GM12878 (cell line): ENCODE data around the gene EGFL8. TPM values are rescaled to one million over a fixed set of nuclear protein-coding genes. Genes with fewer than 3 reads are reported as not detected.

Source experiments
- ATAC-seq: fragments of 200-7000 bp; cut with Tn5 transposase; 3 replicates; pipeline ENCODE4 v1.9.1; 2020; ENCODE audit warnings: mild to moderate bottlenecking, moderate library complexity
- BruUV-seq: library from RNA; stranded (reverse); fragments of 400-500 nt; replicated peaks from 2 replicates; lab custom pipeline; 2021; lab: Mats Ljungman, UMichigan
- CTCF ChIA-PET: fragments of 300-600 bp; sonication (Branson Sonifier 250); formaldehyde crosslinking; extraction: SDS; loops from one replicate; lab custom pipeline; 2021; ENCODE audit warnings: inconsistent platforms; lab: Yijun Ruan, JAX
- POLR2A ChIA-PET: fragments of 350-600 bp; formaldehyde crosslinking; extraction: SDS; loops from one replicate; lab custom pipeline; 2021; ENCODE audit warnings: inconsistent platforms; lab: Charles Lee
- RAD21 ChIA-PET: fragments of 300-600 bp; sonication (Branson Sonifier 250); formaldehyde crosslinking; loops from one replicate; lab custom pipeline; 2023; ENCODE audit warnings: antibody characterized with exemption; ENCODE audit not compliant: unreplicated experiment; lab: Charles Lee
- SMC1A ChIA-PET: fragments of 300-600 bp; sonication (Branson Sonifier 250); formaldehyde crosslinking; loops from one replicate; lab custom pipeline; 2023; ENCODE audit not compliant: unreplicated experiment, uncharacterized antibody; lab: Charles Lee
- DNase-seq: peaks from one replicate; pipeline ENCODE4 v3.0.0-alpha.2; 2011; ENCODE audit warnings: low read depth, low spot score
- FAIRE-seq: peaks from 3 replicates; lab custom pipeline; 2011; peaks lifted over from hg19 to GRCh38; lab: Jason Lieb, UNC
- H2AFZ ChIP-seq: 2 replicates; pipeline ENCODE4 v1.6.0; 2011; ENCODE audit warnings: low read depth, low read length, control low read depth; ENCODE audit not compliant: control insufficient read depth
- H3K27ac ChIP-seq: 2 replicates; pipeline ENCODE4 v1.5.1; 2011; ENCODE audit warnings: control low read depth; ENCODE audit not compliant: control insufficient read depth, insufficient read depth
- H3K27me3 ChIP-seq, 2 experiments: replicated peaks in 1 of 2; 2 replicates each; pipeline versions ENCODE4 v1.6.0 to v1.6.1; 2011; ENCODE audit warnings: low read length in 1 of 2; ENCODE audit not compliant: control insufficient read depth in 2 of 2, insufficient read depth in 2 of 2
- H3K36me3 ChIP-seq, 2 experiments: 2 replicates each; pipeline ENCODE4 v1.5.1; 2011; ENCODE audit warnings: low read length in 1 of 2; ENCODE audit not compliant: control insufficient read depth in 2 of 2, insufficient read depth in 2 of 2
- H3K4me1 ChIP-seq: 2 replicates; pipeline ENCODE4 v1.6.1; 2011; ENCODE audit warnings: mild to moderate bottlenecking, low read length, moderate library complexity, mixed read lengths; ENCODE audit not compliant: control insufficient read depth, insufficient read depth
- H3K4me2 ChIP-seq: 2 replicates; pipeline ENCODE4 v1.6.0; 2011; ENCODE audit warnings: control low read depth; ENCODE audit not compliant: control insufficient read depth, insufficient read depth
- H3K4me3 ChIP-seq: fragments of 200-600 bp; sonication (generic); 2 replicates; pipeline ENCODE4 v1.5.1; 2016
- H3K79me2 ChIP-seq: 2 replicates; pipeline ENCODE4 v1.6.0; 2011; ENCODE audit warnings: low read length; ENCODE audit not compliant: control insufficient read depth, insufficient read depth
- H3K9ac ChIP-seq: 2 replicates; pipeline ENCODE4 v1.8.0; 2011; ENCODE audit warnings: low read length, control low read depth, mixed read lengths; ENCODE audit not compliant: control insufficient read depth, insufficient read depth
- H3K9me3 ChIP-seq: replicated peaks from 3 replicates; pipeline ENCODE4 v1.5.1; 2011; ENCODE audit warnings: mild to moderate bottlenecking, low read length; ENCODE audit not compliant: control insufficient read depth, insufficient read depth
- H4K20me1 ChIP-seq: 2 replicates; pipeline ENCODE4 v1.6.0; 2011; ENCODE audit not compliant: control insufficient read depth, insufficient read depth
- CHD1 ChIP-seq: IDR thresholded peaks from 2 replicates; pipeline ENCODE4 v1.6.1; 2012; ENCODE audit warnings: low read depth, low read length, improper control_type of control experiment
- EED ChIP-seq: sonication (generic); IDR thresholded peaks from 2 replicates; pipeline ENCODE4 v1.6.1; 2016; ENCODE audit warnings: antibody characterized with exemption, low read depth
- FOXK2 ChIP-seq: fragments of 450-650 bp; IDR thresholded peaks from 2 replicates; pipeline ENCODE4 v1.6.1; 2017; ENCODE audit warnings: mild to moderate bottlenecking, moderate library complexity
- MXI1 ChIP-seq: fragments of 150-350 bp; IDR thresholded peaks from 2 replicates; pipeline ENCODE4 v1.6.1; 2011; ENCODE audit warnings: low read depth, mild to moderate bottlenecking, inconsistent platforms, low read length, improper control_type of control experiment
- NFXL1 ChIP-seq: fragments of 450-650 bp; IDR thresholded peaks from 2 replicates; pipeline ENCODE4 v1.6.1; 2017; ENCODE audit warnings: antibody characterized with exemption, mild to moderate bottlenecking, borderline replicate concordance
- NFYA ChIP-seq: IDR thresholded peaks from 2 replicates; pipeline ENCODE4 v1.6.1; 2011; ENCODE audit warnings: low read depth, mild to moderate bottlenecking, low read length, improper control_type of control experiment, borderline replicate concordance
- PAX5 ChIP-seq: IDR thresholded peaks from 2 replicates; pipeline ENCODE4 v1.6.1; 2011; ENCODE audit warnings: low read depth, low read length, borderline replicate concordance
- SPI1 ChIP-seq: IDR thresholded peaks from 2 replicates; pipeline ENCODE4 v1.6.1; 2011; ENCODE audit warnings: low read depth, mild to moderate bottlenecking, low read length, moderate library complexity, borderline replicate concordance; ENCODE audit not compliant: insufficient read depth
- WGBS: methylation state at CpG from one replicate; pipeline ENCODE4 v1.1.6; 2016; ENCODE audit warnings: low lambda C conversion rate; ENCODE audit not compliant: insufficient replicate concordance, insufficient coverage; ENCODE audit errors: missing lambda C conversion rate; 5-methylcytosine and 5-hydroxymethylcytosine counted together
- in situ Hi-C: fragments of 300-500 bp; cut with MboI; formaldehyde crosslinking; loops from 9 replicates; pipeline ENCODE4 v1.14.3; 2018; ENCODE audit warnings: mixed read lengths
- intact Hi-C: fragments of 100-400 bp; cut with micrococcal nuclease; formaldehyde crosslinking; loops from one replicate; pipeline ENCODE4 v1.14.2; 2022; ENCODE audit not compliant: unreplicated experiment
- polyA plus RNA-seq, 11 experiments: library from polyadenylated mRNA; depleted of rRNA in 4 of 11; unstranded in 6 of 11; stranded (reverse) in 5 of 11; fragments of >200 nt; fragmentation: Nextera tagmentation in 4 of 11; fragmentation: Illumina TruSeq in 1 of 11; extraction: Ambion mirVana in 4 of 11; extraction: Trizol in 1 of 11; gene quantifications; 1 replicate in 1 of 11; 2 replicates in 10 of 11; pipeline versions ENCODE4 v1.2.1 to v1.2.3, GENCODE V29; 2011 to 2016; ENCODE audit warnings: inconsistent platforms in 2 of 11, missing spikeins in 2 of 11, low read depth in 1 of 11
- total RNA-seq, 4 experiments: library from RNA; depleted of rRNA in 3 of 4; stranded (reverse); fragments of >200 nt in 3 of 4; fragmentation: Illumina TruSeq in 1 of 4; extraction: Trizol in 1 of 4; gene quantifications; 2 replicates each; pipeline versions ENCODE4 v1.2.1 to v1.2.3, GENCODE V29; 2013 to 2021
- TF ChIP-seq, protein P1 (sequence below): IDR thresholded peaks from 2 replicates; pipeline ENCODE4 v1.6.1; 2011; ENCODE audit warnings: low read depth, mild to moderate bottlenecking, low read length, moderate library complexity, borderline replicate concordance; ENCODE audit errors: extremely low read depth
- TF ChIP-seq, protein P2 (sequence below): fragments of 150-350 bp; IDR thresholded peaks from 2 replicates; pipeline ENCODE4 v1.6.1; 2016; ENCODE audit warnings: low read depth, low read length
- TF ChIP-seq, protein P3 (sequence below): fragments of 450-650 bp; IDR thresholded peaks from 2 replicates; pipeline ENCODE4 v1.6.1; 2016; ENCODE audit warnings: mild to moderate bottlenecking, moderate library complexity, borderline replicate concordance

EGFL8 gene
- total and polyA plus RNA-seq, 10 of the 15 experiments (the other 5 are each of a cell fraction or from before 2014, with no cell fraction given): 0.07 to 3.5 (median 1.4) TPM

DNA sequence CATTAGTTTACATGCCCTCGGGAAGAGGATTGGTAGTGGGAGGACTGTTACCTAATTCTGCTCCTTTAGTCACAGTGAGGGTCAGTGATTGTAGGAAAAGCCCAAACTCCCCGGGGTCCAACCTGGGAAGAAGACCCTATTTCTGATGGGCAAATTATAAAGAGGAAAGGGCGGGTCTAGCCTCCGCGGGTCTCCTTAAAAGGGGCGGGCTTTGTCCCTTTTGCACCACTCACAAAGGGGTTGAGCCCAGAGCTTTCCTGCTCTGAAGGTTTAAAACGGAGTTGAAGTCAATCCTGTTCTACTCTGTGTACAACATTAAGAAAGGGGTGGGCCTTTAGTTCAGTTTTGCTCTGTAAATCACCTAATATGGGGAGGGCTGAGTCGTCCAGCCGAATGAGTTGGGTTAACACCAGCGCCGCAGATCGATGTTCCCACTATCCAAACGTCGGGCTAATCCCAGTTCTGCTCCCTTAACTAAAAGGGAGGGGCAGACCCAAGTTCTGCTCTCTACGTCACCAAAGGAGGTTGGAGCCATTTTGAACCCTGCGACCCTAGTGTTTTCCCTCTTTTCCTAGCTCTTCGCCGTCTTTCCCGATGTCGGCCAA, 12.9 kb downstream of the EGFL8 start (continued):
- TF ChIP-seq NFYA (no peak), PAX5 (no peak)

DNA sequence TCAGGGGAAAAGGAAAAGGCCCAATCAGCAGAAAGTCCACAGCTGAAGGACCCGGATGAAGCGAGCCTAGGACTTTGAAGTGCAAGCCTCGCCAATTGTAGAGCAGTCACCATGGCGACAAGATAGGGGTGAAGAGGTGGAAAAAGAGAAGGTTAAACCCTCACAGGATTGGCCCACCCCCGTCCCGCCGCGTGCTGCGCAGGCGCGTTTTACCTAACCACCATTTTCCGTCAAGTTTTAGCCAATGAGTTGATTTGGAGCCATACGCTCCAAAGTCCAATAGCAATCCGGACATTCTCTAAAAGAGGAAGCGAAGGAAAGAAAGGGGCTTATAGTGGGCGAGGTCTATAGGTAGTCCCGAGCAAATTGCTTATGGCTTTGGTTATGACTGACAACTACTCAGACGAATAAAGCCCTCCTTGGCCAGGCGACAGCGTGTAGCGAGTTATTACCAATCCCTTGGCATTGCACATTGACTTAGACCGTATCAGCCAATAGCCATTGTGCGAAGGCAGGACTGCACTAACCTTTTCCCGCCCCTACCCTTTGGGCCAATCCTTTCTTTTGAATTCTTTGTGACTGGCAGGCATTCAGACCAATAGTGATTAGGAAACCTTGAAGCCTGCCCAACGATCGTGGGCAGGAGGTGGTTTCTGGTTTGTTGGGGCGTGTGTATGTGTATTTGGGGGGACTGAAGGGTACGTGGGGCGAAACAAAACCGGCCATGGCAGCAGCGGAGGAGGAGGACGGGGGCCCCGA, 13.6 kb downstream of the EGFL8 start, which contains the start of gene RNF5:
Gene RNF5 (plus strand): TSS at position 618 of the 759 bp plus-strand sequence. CDS start 107 bp downstream, at position 725.
- SMC1A ChIA-PET: interaction anchor here (1.0 to 4.2 kb wide), 4 partner anchors 14 to 351 kb away, joined by 3 to 41 read pairs (median 14); partner anchors contain the start of genes ATF6B, FKBPL, GPSM3 and HSPA1B
- H3K27ac ChIP-seq: peak within 1 kb of the TSS; percentile 79
- H3K4me3 ChIP-seq: peak within 1 kb of the TSS; percentile 86
- FAIRE-seq (peak; percentile 100), DNase-seq (peak; percentile 100), ATAC-seq (peak; percentile 91)
- peak within 1 kb of the TSS; percentile 91 for H3K9ac ChIP-seq
- H3K9me3 ChIP-seq: no peaks in the 10 kb centered on the region
- CTCF ChIA-PET: interaction anchor here (0.6 to 2.2 kb wide), 7 partner anchors 13 to 1286 kb away, joined by 3 to 19 read pairs (median 4); partner anchors contain the start of gene GPSM3
- no peaks in the 10 kb centered on the region for H4K20me1 ChIP-seq
- H3K36me3 ChIP-seq: peaks cover 0 to 2% of the 10 kb centered on the region in 2 experiments; a peak in 2 of 4 replicates
- WGBS: 3% methylated on average over 32 of the region's 33 CpGs
- H3K27me3 ChIP-seq: no peaks in the 10 kb centered on the region
- RAD21 ChIA-PET: interaction anchor here (0.7 to 2.6 kb wide), 8 partner anchors 11 to 49 kb away, joined by 3 to 21 read pairs (median 6); partner anchors contain the start of genes ATF6B, GPSM3 and PBX2
- H3K4me2 ChIP-seq: peak within 1 kb of the TSS; percentile 77
- peak within 1 kb of the TSS; percentile 78 for H2AFZ ChIP-seq
- peaks cover 10% of the 10 kb centered on the region for H3K4me1 ChIP-seq
- H3K79me2 ChIP-seq: peaks cover 22% of the 10 kb centered on the region
- intact Hi-C loops: loop anchor here (2.0 kb wide), 2 partner anchors 13 to 59 kb away; partner anchors contain the start of gene PBX2
- in situ Hi-C loops: no loop called here
- BruUV-seq: no TSS peak
- POLR2A ChIA-PET: interaction anchor here (1.3 to 5.7 kb wide), 7 partner anchors 12 to 59 kb away, joined by 3 to 123 read pairs (median 11); partner anchors contain the start of genes ATF6B, FKBPL, GPSM3 and PBX2
- TF ChIP-seq, protein P1, sequence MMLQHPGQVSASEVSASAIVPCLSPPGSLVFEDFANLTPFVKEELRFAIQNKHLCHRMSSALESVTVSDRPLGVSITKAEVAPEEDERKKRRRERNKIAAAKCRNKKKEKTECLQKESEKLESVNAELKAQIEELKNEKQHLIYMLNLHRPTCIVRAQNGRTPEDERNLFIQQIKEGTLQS: no peak
- TF ChIP-seq, protein P2, sequence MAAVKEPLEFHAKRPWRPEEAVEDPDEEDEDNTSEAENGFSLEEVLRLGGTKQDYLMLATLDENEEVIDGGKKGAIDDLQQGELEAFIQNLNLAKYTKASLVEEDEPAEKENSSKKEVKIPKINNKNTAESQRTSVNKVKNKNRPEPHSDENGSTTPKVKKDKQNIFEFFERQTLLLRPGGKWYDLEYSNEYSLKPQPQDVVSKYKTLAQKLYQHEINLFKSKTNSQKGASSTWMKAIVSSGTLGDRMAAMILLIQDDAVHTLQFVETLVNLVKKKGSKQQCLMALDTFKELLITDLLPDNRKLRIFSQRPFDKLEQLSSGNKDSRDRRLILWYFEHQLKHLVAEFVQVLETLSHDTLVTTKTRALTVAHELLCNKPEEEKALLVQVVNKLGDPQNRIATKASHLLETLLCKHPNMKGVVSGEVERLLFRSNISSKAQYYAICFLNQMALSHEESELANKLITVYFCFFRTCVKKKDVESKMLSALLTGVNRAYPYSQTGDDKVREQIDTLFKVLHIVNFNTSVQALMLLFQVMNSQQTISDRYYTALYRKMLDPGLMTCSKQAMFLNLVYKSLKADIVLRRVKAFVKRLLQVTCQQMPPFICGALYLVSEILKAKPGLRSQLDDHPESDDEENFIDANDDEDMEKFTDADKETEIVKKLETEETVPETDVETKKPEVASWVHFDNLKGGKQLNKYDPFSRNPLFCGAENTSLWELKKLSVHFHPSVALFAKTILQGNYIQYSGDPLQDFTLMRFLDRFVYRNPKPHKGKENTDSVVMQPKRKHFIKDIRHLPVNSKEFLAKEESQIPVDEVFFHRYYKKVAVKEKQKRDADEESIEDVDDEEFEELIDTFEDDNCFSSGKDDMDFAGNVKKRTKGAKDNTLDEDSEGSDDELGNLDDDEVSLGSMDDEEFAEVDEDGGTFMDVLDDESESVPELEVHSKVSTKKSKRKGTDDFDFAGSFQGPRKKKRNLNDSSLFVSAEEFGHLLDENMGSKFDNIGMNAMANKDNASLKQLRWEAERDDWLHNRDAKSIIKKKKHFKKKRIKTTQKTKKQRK: peak; percentile 98
- TF ChIP-seq FOXK2 (peak; percentile 86), NFXL1 (no peak), CHD1 (no peak), MXI1 (peak; percentile 93), EED (0 out of 2 replicates have a peak, but pooled peaks have one; percentile 9), SPI1 (peak; percentile 95)
- TF ChIP-seq, protein P3, sequence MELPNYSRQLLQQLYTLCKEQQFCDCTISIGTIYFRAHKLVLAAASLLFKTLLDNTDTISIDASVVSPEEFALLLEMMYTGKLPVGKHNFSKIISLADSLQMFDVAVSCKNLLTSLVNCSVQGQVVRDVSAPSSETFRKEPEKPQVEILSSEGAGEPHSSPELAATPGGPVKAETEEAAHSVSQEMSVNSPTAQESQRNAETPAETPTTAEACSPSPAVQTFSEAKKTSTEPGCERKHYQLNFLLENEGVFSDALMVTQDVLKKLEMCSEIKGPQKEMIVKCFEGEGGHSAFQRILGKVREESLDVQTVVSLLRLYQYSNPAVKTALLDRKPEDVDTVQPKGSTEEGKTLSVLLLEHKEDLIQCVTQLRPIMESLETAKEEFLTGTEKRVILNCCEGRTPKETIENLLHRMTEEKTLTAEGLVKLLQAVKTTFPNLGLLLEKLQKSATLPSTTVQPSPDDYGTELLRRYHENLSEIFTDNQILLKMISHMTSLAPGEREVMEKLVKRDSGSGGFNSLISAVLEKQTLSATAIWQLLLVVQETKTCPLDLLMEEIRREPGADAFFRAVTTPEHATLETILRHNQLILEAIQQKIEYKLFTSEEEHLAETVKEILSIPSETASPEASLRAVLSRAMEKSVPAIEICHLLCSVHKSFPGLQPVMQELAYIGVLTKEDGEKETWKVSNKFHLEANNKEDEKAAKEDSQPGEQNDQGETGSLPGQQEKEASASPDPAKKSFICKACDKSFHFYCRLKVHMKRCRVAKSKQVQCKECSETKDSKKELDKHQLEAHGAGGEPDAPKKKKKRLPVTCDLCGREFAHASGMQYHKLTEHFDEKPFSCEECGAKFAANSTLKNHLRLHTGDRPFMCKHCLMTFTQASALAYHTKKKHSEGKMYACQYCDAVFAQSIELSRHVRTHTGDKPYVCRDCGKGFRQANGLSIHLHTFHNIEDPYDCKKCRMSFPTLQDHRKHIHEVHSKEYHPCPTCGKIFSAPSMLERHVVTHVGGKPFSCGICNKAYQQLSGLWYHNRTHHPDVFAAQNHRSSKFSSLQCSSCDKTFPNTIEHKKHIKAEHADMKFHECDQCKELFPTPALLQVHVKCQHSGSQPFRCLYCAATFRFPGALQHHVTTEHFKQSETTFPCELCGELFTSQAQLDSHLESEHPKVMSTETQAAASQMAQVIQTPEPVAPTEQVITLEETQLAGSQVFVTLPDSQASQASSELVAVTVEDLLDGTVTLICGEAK: peak; percentile 51; the same call in 1 of the 2 replicates
